Suprapubic skin (tissue), 4 donors: ENCODE measurements around the gene TNK2. TPM values are rescaled to one million over a fixed set of nuclear protein-coding genes. Genes with fewer than 3 reads are reported as not detected.
"Not testable (repeated sequence)": the region's sequence is repeated elsewhere in the genome, so short reads cannot be mapped to it uniquely, and the experiment has no call there.

ENCODE experiments used
- DNase-seq, 2 donors: peaks; one replicate each; pipeline ENCODE4 v3.0.0-alpha.2; 2019; ENCODE audit warnings: low spot score in 2 of 2
- H3K27ac ChIP-seq: fragments of 200-600 bp; sonication (generic); one replicate; pipeline ENCODE4 v1.5.1; 2019
- H3K27me3 ChIP-seq: fragments of 200-600 bp; sonication (generic); one replicate; pipeline ENCODE4 v1.5.1; 2019
- H3K36me3 ChIP-seq: fragments of 200-600 bp; sonication (generic); one replicate; pipeline ENCODE4 v1.5.1; 2019
- H3K4me1 ChIP-seq: fragments of 200-600 bp; sonication (generic); one replicate; pipeline ENCODE4 v1.5.1; 2019
- H3K4me3 ChIP-seq: fragments of 200-600 bp; sonication (generic); one replicate; pipeline ENCODE4 v1.5.1; 2019; ENCODE audit warnings: mild to moderate bottlenecking
- H3K9me3 ChIP-seq: fragments of 200-600 bp; sonication (generic); one replicate; pipeline ENCODE4 v1.5.1; 2019
- EP300 ChIP-seq: sonication (generic); formaldehyde crosslinking; IDR thresholded peaks from one replicate; pipeline ENCODE4 v1.6.1; 2017; ENCODE audit warnings: antibody characterized with exemption
- POLR2A ChIP-seq, 2 donors: fragments of 450-650 bp; IDR thresholded peaks; one replicate each; pipeline ENCODE4 v1.6.1; 2017; ENCODE audit warnings: antibody characterized with exemption in 2 of 2, mild to moderate bottlenecking in 2 of 2, moderate library complexity in 2 of 2
- POLR2AphosphoS5 ChIP-seq, 3 donors: sonication (generic); formaldehyde crosslinking; IDR thresholded peaks; one replicate each; pipeline ENCODE4 v1.6.1; 2017; ENCODE audit warnings: antibody characterized with exemption in 3 of 3
- WGBS: methylation state at CpG from one replicate; pipeline ENCODE4 v1.1.5; 2018; 5-methylcytosine and 5-hydroxymethylcytosine counted together
- total RNA-seq, 4 donors: library from RNA; depleted of rRNA; stranded (reverse); fragments of >200 nt; gene quantifications; one replicate each; pipeline ENCODE4 v1.1.0, GENCODE V29; 2016
- TF ChIP-seq, protein P1 (sequence below), 2 donors: fragments of 200-600 bp in 1 of 2; fragments of 450-650 bp in 1 of 2; sonication (generic) in 1 of 2; IDR thresholded peaks; one replicate each; pipeline ENCODE4 v1.5.1; 2016 to 2019; ENCODE audit warnings: antibody characterized with exemption in 2 of 2, mild to moderate bottlenecking in 1 of 2, moderate library complexity in 1 of 2

Gene TNK2
- total RNA-seq, 4 donors from 2014 or later, result 52.4 to 101 (median 70.0) TPM

GRCh38 chr3:195873971-195874370, 34.4 kb downstream of the TNK2 start:
- no peaks in the 10 kb centered on the region for H3K9me3 ChIP-seq
- H3K4me1 ChIP-seq, result peaks cover 12% of the 10 kb centered on the region
- no peaks in the 10 kb centered on the region for H3K27me3 ChIP-seq
- WGBS, result 96% methylated on average over 9 of the region's 26 CpGs
- no peak overlapping the region for H3K27ac ChIP-seq
- no peak for DNase-seq
- TF ChIP-seq EP300 (no peak), POLR2A (IDR thresholded peaks at IDR 0.05) (no peak), POLR2AphosphoS5 (IDR thresholded peaks at IDR 0.05) (no peak)
- TF ChIP-seq, protein P1, sequence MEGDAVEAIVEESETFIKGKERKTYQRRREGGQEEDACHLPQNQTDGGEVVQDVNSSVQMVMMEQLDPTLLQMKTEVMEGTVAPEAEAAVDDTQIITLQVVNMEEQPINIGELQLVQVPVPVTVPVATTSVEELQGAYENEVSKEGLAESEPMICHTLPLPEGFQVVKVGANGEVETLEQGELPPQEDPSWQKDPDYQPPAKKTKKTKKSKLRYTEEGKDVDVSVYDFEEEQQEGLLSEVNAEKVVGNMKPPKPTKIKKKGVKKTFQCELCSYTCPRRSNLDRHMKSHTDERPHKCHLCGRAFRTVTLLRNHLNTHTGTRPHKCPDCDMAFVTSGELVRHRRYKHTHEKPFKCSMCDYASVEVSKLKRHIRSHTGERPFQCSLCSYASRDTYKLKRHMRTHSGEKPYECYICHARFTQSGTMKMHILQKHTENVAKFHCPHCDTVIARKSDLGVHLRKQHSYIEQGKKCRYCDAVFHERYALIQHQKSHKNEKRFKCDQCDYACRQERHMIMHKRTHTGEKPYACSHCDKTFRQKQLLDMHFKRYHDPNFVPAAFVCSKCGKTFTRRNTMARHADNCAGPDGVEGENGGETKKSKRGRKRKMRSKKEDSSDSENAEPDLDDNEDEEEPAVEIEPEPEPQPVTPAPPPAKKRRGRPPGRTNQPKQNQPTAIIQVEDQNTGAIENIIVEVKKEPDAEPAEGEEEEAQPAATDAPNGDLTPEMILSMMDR (IDR thresholded peaks at IDR 0.05), result no peak
- peaks cover 81% of the 10 kb centered on the region for H3K36me3 ChIP-seq
- no peak overlapping the region for H3K4me3 ChIP-seq

GRCh38 chr3:195873281-195873887, 35.0 kb downstream of the TNK2 start:
- no peak for DNase-seq
- no peaks in the 10 kb centered on the region for H3K27me3 ChIP-seq
- peaks cover 81% of the 10 kb centered on the region for H3K36me3 ChIP-seq
- H3K4me1 ChIP-seq, result peaks cover 12% of the 10 kb centered on the region
- TF ChIP-seq POLR2A (IDR thresholded peaks at IDR 0.05) (no peak), POLR2AphosphoS5 (IDR thresholded peaks at IDR 0.05) (no peak), EP300 (no peak)
- TF ChIP-seq, protein P1 (IDR thresholded peaks at IDR 0.05), result no peak
- 89% methylated on average over 17 of the region's 38 CpGs for WGBS
- no peak overlapping the region for H3K27ac ChIP-seq
- H3K4me3 ChIP-seq, result no peak overlapping the region
- no peaks in the 10 kb centered on the region for H3K9me3 ChIP-seq

DNA sequence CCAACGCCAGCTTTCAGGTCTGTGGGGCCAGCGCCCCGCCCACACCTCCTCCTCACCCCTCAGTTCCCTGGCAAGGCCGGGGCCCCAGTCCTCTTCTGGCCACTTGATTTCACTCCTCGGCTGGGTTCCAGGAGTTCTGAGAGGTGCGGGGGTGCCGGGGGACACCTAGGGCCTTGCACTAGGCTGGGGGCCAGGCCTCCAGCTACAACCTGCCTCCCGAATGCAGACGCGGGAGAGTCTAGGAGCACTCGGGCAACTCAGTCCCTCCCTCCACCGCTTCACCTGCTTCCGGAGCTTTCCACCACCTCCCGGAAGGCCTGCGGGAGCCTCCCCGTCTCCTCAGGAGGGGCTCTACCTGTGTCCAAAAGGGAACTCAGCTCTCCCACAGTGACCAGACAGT, 35.6 kb downstream of the TNK2 start:
- Histone ChIP-seq H3K27ac (no peak overlapping the region), H3K4me3 (no peak overlapping the region), H3K36me3 (peaks cover 81% of the 10 kb centered on the region), H3K27me3 (no peaks in the 10 kb centered on the region), H3K9me3 (no peaks in the 10 kb centered on the region), H3K4me1 (peaks cover 12% of the 10 kb centered on the region)
- TF ChIP-seq POLR2A (IDR thresholded peaks at IDR 0.05) (no peak), POLR2AphosphoS5 (IDR thresholded peaks at IDR 0.05) (no peak), EP300 (no peak)
- TF ChIP-seq, protein P1 (IDR thresholded peaks at IDR 0.05), result no peak
- no peak for DNase-seq
- no CpG with 5 or more reads among the region's 16 CpGs for WGBS

DNA sequence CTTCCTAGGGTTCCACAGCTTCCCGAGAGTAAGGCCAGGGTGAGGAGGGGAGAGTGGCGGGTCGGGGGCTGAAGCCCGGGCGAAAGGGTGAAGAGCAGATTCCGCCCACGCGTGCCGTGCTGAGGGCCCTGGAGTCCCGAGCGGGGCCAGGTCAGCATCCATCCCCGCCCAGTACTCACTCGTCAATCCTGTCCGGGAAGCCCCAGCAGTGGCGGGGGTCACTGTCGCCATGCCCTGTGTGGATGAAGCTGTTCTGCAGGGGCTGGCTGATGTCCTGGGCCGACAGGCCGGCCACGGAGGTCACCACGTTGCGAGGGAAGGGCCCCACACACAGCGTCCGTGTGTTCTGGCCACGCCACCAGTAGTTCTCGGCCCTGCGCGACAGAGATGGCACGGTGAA, 36.3 kb downstream of the TNK2 start:
- peaks cover 81% of the 10 kb centered on the region for H3K36me3 ChIP-seq
- H3K4me3 ChIP-seq, result no peak overlapping the region
- H3K27me3 ChIP-seq, result no peaks in the 10 kb centered on the region
- H3K4me1 ChIP-seq, result peaks cover 8% of the 10 kb centered on the region
- H3K27ac ChIP-seq, result no peak overlapping the region
- WGBS, result 95% methylated on average over 24 of the region's 28 CpGs
- DNase-seq, result no peak
- TF ChIP-seq EP300, result no peak
- no peak for TF ChIP-seq POLR2A (IDR thresholded peaks at IDR 0.05)
- no peak for TF ChIP-seq POLR2AphosphoS5 (IDR thresholded peaks at IDR 0.05)
- TF ChIP-seq, protein P1 (IDR thresholded peaks at IDR 0.05), result no peak
- no peaks in the 10 kb centered on the region for H3K9me3 ChIP-seq

GRCh38 chr3:195871686-195872085, 36.7 kb downstream of the TNK2 start:
- WGBS, result 94% methylated on average over 3 of the region's 3 CpGs
- peaks cover 81% of the 10 kb centered on the region for H3K36me3 ChIP-seq
- H3K9me3 ChIP-seq, DNase-seq, H3K4me1 ChIP-seq, H3K4me3 ChIP-seq, H3K27me3 ChIP-seq, H3K27ac ChIP-seq: not testable (repeated sequence)

GRCh38 chr3:195870937-195871336, 37.4 kb downstream of the TNK2 start:
- no peak overlapping the region for H3K4me3 ChIP-seq
- no peaks in the 10 kb centered on the region for H3K27me3 ChIP-seq
- H3K4me1 ChIP-seq, result no peaks in the 10 kb centered on the region
- H3K27ac ChIP-seq, result no peak overlapping the region
- no peaks in the 10 kb centered on the region for H3K9me3 ChIP-seq
- no peak for DNase-seq
- WGBS, result 96% methylated on average over 5 of the region's 12 CpGs
- TF ChIP-seq POLR2A (IDR thresholded peaks at IDR 0.05), result no peak
- TF ChIP-seq EP300, result no peak
- TF ChIP-seq POLR2AphosphoS5 (IDR thresholded peaks at IDR 0.05), result no peak
- TF ChIP-seq, protein P1 (IDR thresholded peaks at IDR 0.05), result no peak
- peaks cover 81% of the 10 kb centered on the region for H3K36me3 ChIP-seq
